Liver (tissue), 9 donors: ENCODE data around the gene SCNN1B. TPM values are rescaled to one million over a fixed set of nuclear protein-coding genes. Genes with fewer than 3 reads are reported as not detected.
"Not testable (repeated sequence)": the region's sequence is repeated elsewhere in the genome, so short reads cannot be mapped to it uniquely, and the experiment has no call there.

Experiments used
- DNase-seq: peaks from one replicate; pipeline ENCODE4 v3.0.0-alpha.2; 2017; ENCODE audit warnings: low spot score
- H3K27ac ChIP-seq, 2 donors: one replicate each; pipeline ENCODE4 v1.7.0; 2013; ENCODE audit warnings: inconsistent platforms in 2 of 2, low read length in 2 of 2, control low read depth in 1 of 2, low read depth in 1 of 2, mild to moderate bottlenecking in 1 of 2
- H3K27me3 ChIP-seq, 4 donors: one replicate each; pipeline versions ENCODE4 v1.6.1 to v1.7.0; 2013; ENCODE audit warnings: low read length in 3 of 4, inconsistent platforms in 1 of 4, mild to moderate bottlenecking in 1 of 4, moderate library complexity in 1 of 4; ENCODE audit not compliant: control insufficient read depth in 4 of 4, insufficient read depth in 4 of 4
- H3K36me3 ChIP-seq, 4 donors: one replicate each; pipeline versions ENCODE4 v1.6.1 to v1.7.0; 2013; ENCODE audit warnings: low read length in 3 of 4, mild to moderate bottlenecking in 3 of 4, low read depth in 1 of 4, moderate library complexity in 1 of 4; ENCODE audit not compliant: control insufficient read depth in 4 of 4, insufficient read depth in 3 of 4
- H3K4me1 ChIP-seq, 4 donors: one replicate each; pipeline versions ENCODE4 v1.6.1 to v1.7.0; 2013; ENCODE audit warnings: low read length in 3 of 4, mild to moderate bottlenecking in 3 of 4, moderate library complexity in 1 of 4; ENCODE audit not compliant: control insufficient read depth in 4 of 4, insufficient read depth in 4 of 4
- H3K4me3 ChIP-seq, 3 donors: one replicate each; pipeline versions ENCODE4 v1.6.1 to v1.7.0; 2013; ENCODE audit warnings: low read length in 3 of 3, control low read depth in 1 of 3, low read depth in 1 of 3, mild to moderate bottlenecking in 1 of 3
- H3K9ac ChIP-seq, 2 donors: one replicate each; pipeline ENCODE4 v1.7.0; 2013; ENCODE audit warnings: low read length in 2 of 2, mild to moderate bottlenecking in 2 of 2, moderate library complexity in 2 of 2, control low read depth in 1 of 2, low read depth in 1 of 2
- H3K9me3 ChIP-seq, 4 donors: one replicate each; pipeline versions ENCODE4 v1.6.1 to v1.7.0; 2013; ENCODE audit warnings: low read length in 3 of 4; ENCODE audit not compliant: control insufficient read depth in 4 of 4
- ATF3 ChIP-seq: IDR thresholded peaks from 2 replicates; pipeline ENCODE4 v1.6.1; 2016; ENCODE audit warnings: antibody characterized with exemption
- FOXA1 ChIP-seq: IDR thresholded peaks from 2 replicates; pipeline ENCODE4 v1.6.1; 2016; ENCODE audit warnings: antibody characterized with exemption
- FOXA2 ChIP-seq: IDR thresholded peaks from 2 replicates; pipeline ENCODE4 v1.6.1; 2016; ENCODE audit warnings: antibody characterized with exemption
- GABPA ChIP-seq, 2 donors: IDR thresholded peaks in 1 of 2; conservative IDR thresholded peaks in 1 of 2; 2 replicates each; pipeline ENCODE4 v1.6.1; 2016; ENCODE audit warnings: antibody characterized with exemption in 2 of 2, mild to moderate bottlenecking in 1 of 2, moderate library complexity in 1 of 2
- HNF4A ChIP-seq, 2 donors: conservative IDR thresholded peaks; 2 replicates each; pipeline ENCODE4 v1.6.1; 2016; ENCODE audit warnings: antibody characterized with exemption in 2 of 2, mild to moderate bottlenecking in 2 of 2
- HNF4G ChIP-seq: IDR thresholded peaks from 2 replicates; pipeline ENCODE4 v1.6.1; 2016; ENCODE audit warnings: antibody characterized with exemption
- JUND ChIP-seq, 2 donors: IDR thresholded peaks; 2 replicates each; pipeline ENCODE4 v1.6.1; 2016; ENCODE audit warnings: antibody characterized with exemption in 2 of 2
- MAX ChIP-seq: IDR thresholded peaks from 2 replicates; pipeline ENCODE4 v1.6.1; 2016; ENCODE audit warnings: antibody characterized with exemption
- NR2F2 ChIP-seq: IDR thresholded peaks from 2 replicates; pipeline ENCODE4 v1.6.1; 2016; ENCODE audit warnings: antibody characterized with exemption
- RAD21 ChIP-seq, 2 donors: IDR thresholded peaks; 2 replicates each; pipeline ENCODE4 v1.6.1; 2016; ENCODE audit warnings: antibody characterized with exemption in 2 of 2, mild to moderate bottlenecking in 2 of 2
- REST ChIP-seq: IDR thresholded peaks from 2 replicates; pipeline ENCODE4 v1.6.1; 2016; ENCODE audit warnings: antibody characterized with exemption, mild to moderate bottlenecking
- RXRA ChIP-seq, 2 donors: IDR thresholded peaks; 2 replicates each; pipeline ENCODE4 v1.6.1; 2017 to 2018; ENCODE audit warnings: antibody characterized with exemption in 2 of 2, mild to moderate bottlenecking in 1 of 2
- SP1 ChIP-seq: IDR thresholded peaks from 2 replicates; pipeline ENCODE4 v1.6.1; 2018; ENCODE audit warnings: antibody characterized with exemption, mild to moderate bottlenecking
- TAF1 ChIP-seq: conservative IDR thresholded peaks from 2 replicates; pipeline ENCODE4 v1.6.1; 2016; ENCODE audit warnings: antibody characterized with exemption, mild to moderate bottlenecking
- YY1 ChIP-seq: IDR thresholded peaks from 2 replicates; pipeline ENCODE4 v1.6.1; 2016; ENCODE audit warnings: antibody characterized with exemption, mild to moderate bottlenecking
- ZBTB33 ChIP-seq: IDR thresholded peaks from 2 replicates; pipeline ENCODE4 v1.6.1; 2016; ENCODE audit warnings: antibody characterized with exemption
- WGBS: extraction: QIAGEN DNeasy Blood & Tissue Kit; methylation state at CpG from one replicate; pipeline ENCODE4 v1.1.7; 2013; 5-methylcytosine and 5-hydroxymethylcytosine counted together
- polyA plus RNA-seq, 2 donors: library from polyadenylated mRNA; stranded (reverse) in 1 of 2; unstranded in 1 of 2; fragments of 200-250 nt in 1 of 2; fragments of >200 nt in 1 of 2; fragmentation: Nextera tagmentation in 1 of 2; extraction: Ambion mirVana in 1 of 2; gene quantifications; one replicate each; pipeline versions ENCODE4 v1.2.1 to v1.2.3, GENCODE V29; 2013 to 2015
- total RNA-seq, 2 donors: library from RNA; depleted of rRNA; stranded (reverse); fragments of >200 nt; gene quantifications; one replicate each; pipeline ENCODE4 v1.2.3, GENCODE V29; 2014
- donor health status: healthy.
- donor health status: healthy.
- donor health status: healthy.
- donor health status: healthy.
- donor health status: healthy.

Gene SCNN1B
- total and polyA plus RNA-seq, 4 donors, result 0.08 to 0.17 (median 0.14) TPM; not detected in 1

GRCh38 chr16:23296994-23297393 lies 5.1 kb upstream of the SCNN1B start (continued):
- TF ChIP-seq REST, result no peak

- 75% methylated on average over 6 of the region's 6 CpGs for WGBS
- H3K27ac ChIP-seq, result no peak overlapping the region
- H3K27me3 ChIP-seq, result peaks cover 2 to 12% (median 7%) of the 10 kb centered on the region in 4 donors
These were observed 3.7 kb upstream of the SCNN1B start for GRCh38 chr16:23298290-23298915.

GRCh38 chr16:23299815-23300214 lies 2.3 kb upstream of the SCNN1B start:
- not testable (repeated sequence) for H3K9ac ChIP-seq, H3K9me3 ChIP-seq, DNase-seq, H3K27ac ChIP-seq, H3K4me1 ChIP-seq, H3K36me3 ChIP-seq, H3K4me3 ChIP-seq
- peaks cover 2 to 13% (median 7%) of the 10 kb centered on the region in 4 donors for H3K27me3 ChIP-seq
- WGBS, result 89% methylated on average over 3 of the region's 3 CpGs

More at GRCh38 chr16:23298290-23298915, 3.7 kb upstream of the SCNN1B start:
- Histone ChIP-seq H3K9ac (no peak overlapping the region), H3K4me1 (no peaks in the 10 kb centered on the region), H3K9me3 (no peaks in the 10 kb centered on the region), H3K4me3 (no peak overlapping the region), H3K36me3 (no peaks in the 10 kb centered on the region)
- DNase-seq, result no peak
- TF ChIP-seq HNF4G (no peak), GABPA (IDR thresholded peaks at IDR 0.05 in 1 of 2, conservative IDR thresholded peaks at IDR 0.05 in 1 of 2) (no peak), JUND (IDR thresholded peaks at IDR 0.05) (no peak), RXRA (IDR thresholded peaks at IDR 0.05) (no peak), FOXA1 (no peak), NR2F2 (no peak), RAD21 (IDR thresholded peaks at IDR 0.05) (no peak), YY1 (no peak), TAF1 (no peak), HNF4A (conservative IDR thresholded peaks at IDR 0.05) (no peak), MAX (no peak), ZBTB33 (no peak), FOXA2 (no peak), SP1 (no peak), ATF3 (no peak)
